Psoas muscle (tissue), 8 donors: ENCODE results near the gene USP43. TPM values are rescaled to one million over a fixed set of nuclear protein-coding genes. Genes with fewer than 3 reads are reported as not detected.

Experiments used
- ATAC-seq, 4 donors: fragments of 200-7000 bp; cut with Tn5 transposase; one replicate each; pipeline ENCODE4 v1.9.1; 2020; ENCODE audit warnings: moderate library complexity in 3 of 4, mild to moderate bottlenecking in 2 of 4
- DNase-seq, 2 donors: peaks; one replicate each; pipeline ENCODE4 v3.0.0-alpha.2; 2020
- H3K27ac ChIP-seq: fragments of 200-600 bp; one replicate; pipeline ENCODE4 v1.8.0; 2022
- H3K27me3 ChIP-seq, 3 donors: fragments of 200-600 bp in 1 of 3; one replicate each; pipeline versions ENCODE4 v1.6.1 to v1.8.0; 2013 to 2022; ENCODE audit warnings: low read length in 2 of 3, mild to moderate bottlenecking in 2 of 3, moderate library complexity in 1 of 3; ENCODE audit not compliant: insufficient read depth in 3 of 3
- H3K36me3 ChIP-seq, 2 donors: fragments of 200-600 bp in 1 of 2; one replicate each; pipeline versions ENCODE4 v1.6.1 to v1.8.0; 2013 to 2022; ENCODE audit warnings: low read depth in 1 of 2, mild to moderate bottlenecking in 1 of 2, moderate library complexity in 1 of 2; ENCODE audit not compliant: insufficient read depth in 1 of 2
- H3K4me1 ChIP-seq: fragments of 200-600 bp; one replicate; pipeline ENCODE4 v1.8.0; 2022
- H3K4me3 ChIP-seq: fragments of 200-600 bp; one replicate; pipeline ENCODE4 v1.8.0; 2022; ENCODE audit warnings: mild to moderate bottlenecking
- H3K9me3 ChIP-seq: fragments of 200-600 bp; one replicate; pipeline ENCODE4 v1.8.0; 2022
- CTCF ChIP-seq: fragments of 200-600 bp; IDR thresholded peaks from one replicate; pipeline ENCODE4 v1.8.0; 2022; ENCODE audit warnings: antibody characterized with exemption
- WGBS, 3 donors: extraction: QIAGEN DNeasy Blood & Tissue Kit; methylation state at CpG; one replicate each; pipeline versions ENCODE4 v1.1.6 to v1.1.7; 2013; 5-methylcytosine and 5-hydroxymethylcytosine counted together
- intact Hi-C, 2 donors: fragments of 100-400 bp; cut with DNase I; formaldehyde crosslinking; loops; one replicate each; pipeline versions ENCODE4 v1.11.0 to v1.14.2; 2022
- polyA plus RNA-seq, 3 donors: library from polyadenylated mRNA; stranded (reverse); fragments of 200-250 nt; gene quantifications; one replicate each; pipeline ENCODE4 v1.2.3, GENCODE V29; 2013
- total RNA-seq, 4 donors: library from RNA; stranded (reverse); fragmentation: NEBNext Ultra II Directional in 2 of 4; extraction: Animal tissue kit (Norgen Biotek cat#: 25700) in 2 of 4; gene quantifications; one replicate each; pipeline versions ENCODE4 v1.2.1 to v1.2.4, GENCODE V29; 2021 to 2023
- donor health status: healthy with polysubstance abuse.
- donor health status: DM: no; HTN: no; CAD: no; lungs with moderate emphysema.
- donor health status: Bipolar disorder and iron deficiency.
- donor health status: healthy.
- donor health status: DM: yes; HTN: yes; CAD: no.
- donor health status: DM: no; HTN: no; CAD: no.
- donor health status: DM: no; HTN: no; CAD: no.
- donor health status: DM: yes; HTN: yes; CAD: no.

USP43 gene
- total and polyA plus RNA-seq, 7 donors = 0.01 to 0.06 (median 0.04) TPM; not detected in 4

GRCh38 chr17:9669551-9670008 is 24.3 kb downstream of the USP43 start:
- 71 to 76% (median 75%) methylated on average over 6 of the region's 6 CpGs for WGBS, 3 donors
- no peak for ATAC-seq
- H3K36me3 ChIP-seq = no peaks in the 10 kb centered on the region
- no peaks in the 10 kb centered on the region for H3K9me3 ChIP-seq
- no peaks in the 10 kb centered on the region for H3K4me1 ChIP-seq
- intact Hi-C loops = no loop called here
- H3K27me3 ChIP-seq = peaks cover 0 to 5% (median 0%) of the 10 kb centered on the region in 3 donors
- H3K27ac ChIP-seq = no peak overlapping the region
- DNase-seq = no peak
- no peak for TF ChIP-seq CTCF
- no peak overlapping the region for H3K4me3 ChIP-seq

GRCh38 chr17:9670596-9670995 is 25.3 kb downstream of the USP43 start:
- H3K4me3 ChIP-seq = no peak overlapping the region
- H3K27ac ChIP-seq = no peak overlapping the region
- no peak for TF ChIP-seq CTCF
- H3K27me3 ChIP-seq = peaks cover 0 to 5% (median 0%) of the 10 kb centered on the region in 3 donors
- no peak for ATAC-seq
- intact Hi-C loops = no loop called here
- no peaks in the 10 kb centered on the region for H3K4me1 ChIP-seq
- DNase-seq = no peak
- 52 to 60% (median 57%) methylated on average over 8 of the region's 8 CpGs for WGBS, 3 donors
- no peaks in the 10 kb centered on the region for H3K9me3 ChIP-seq
- no peaks in the 10 kb centered on the region for H3K36me3 ChIP-seq

GRCh38 chr17:9671559-9671958 is 26.2 kb downstream of the USP43 start:
- no peak for TF ChIP-seq CTCF
- intact Hi-C loops = no loop called here
- 37 to 40% (median 38%) methylated on average over 4 of the region's 4 CpGs for WGBS, 3 donors
- no peaks in the 10 kb centered on the region for H3K9me3 ChIP-seq
- H3K27me3 ChIP-seq = peaks cover 0 to 5% (median 0%) of the 10 kb centered on the region in 3 donors
- DNase-seq = no peak
- ATAC-seq = no peak
- no peaks in the 10 kb centered on the region for H3K36me3 ChIP-seq
- H3K4me1 ChIP-seq = no peaks in the 10 kb centered on the region
- no peak overlapping the region for H3K4me3 ChIP-seq
- H3K27ac ChIP-seq = no peak overlapping the region

- Histone ChIP-seq H3K27me3 (peaks cover 0 to 5% (median 0%) of the 10 kb centered on the region in 3 donors), H3K4me3 (no peak overlapping the region), H3K4me1 (no peaks in the 10 kb centered on the region), H3K36me3 (no peaks in the 10 kb centered on the region), H3K9me3 (no peaks in the 10 kb centered on the region), H3K27ac (no peak overlapping the region)
- intact Hi-C loops = no loop called here
- TF ChIP-seq CTCF = no peak
- DNase-seq (no peak), ATAC-seq (no peak)
- WGBS, 3 donors = 84 to 90% (median 84%) methylated on average over 8 of the region's 8 CpGs
Observed at GRCh38 chr17:9672266-9672665, 26.9 kb downstream of the USP43 start.

GRCh38 chr17:9672691-9673090 is 27.4 kb downstream of the USP43 start:
- ATAC-seq = no peak
- no peak for TF ChIP-seq CTCF

More at GRCh38 chr17:9672691-9673090, 27.4 kb downstream of the USP43 start:
- no peak for DNase-seq
- H3K36me3 ChIP-seq = no peaks in the 10 kb centered on the region
- H3K4me3 ChIP-seq = no peak overlapping the region
- H3K4me1 ChIP-seq = no peaks in the 10 kb centered on the region
- no peaks in the 10 kb centered on the region for H3K9me3 ChIP-seq
- WGBS, 3 donors = 88 to 90% (median 90%) methylated on average over 6 of the region's 6 CpGs
- intact Hi-C loops = no loop called here
- H3K27ac ChIP-seq = no peak overlapping the region
- H3K27me3 ChIP-seq = peaks cover 0 to 5% (median 0%) of the 10 kb centered on the region in 3 donors
